MV-4-11 (cell line): ENCODE data around the gene CD101.

ENCODE experiments used
- DNase-seq: peaks from one replicate; lab custom pipeline; 2025; lab: John Stamatoyannopoulos, UW

CD101 gene

DNA sequence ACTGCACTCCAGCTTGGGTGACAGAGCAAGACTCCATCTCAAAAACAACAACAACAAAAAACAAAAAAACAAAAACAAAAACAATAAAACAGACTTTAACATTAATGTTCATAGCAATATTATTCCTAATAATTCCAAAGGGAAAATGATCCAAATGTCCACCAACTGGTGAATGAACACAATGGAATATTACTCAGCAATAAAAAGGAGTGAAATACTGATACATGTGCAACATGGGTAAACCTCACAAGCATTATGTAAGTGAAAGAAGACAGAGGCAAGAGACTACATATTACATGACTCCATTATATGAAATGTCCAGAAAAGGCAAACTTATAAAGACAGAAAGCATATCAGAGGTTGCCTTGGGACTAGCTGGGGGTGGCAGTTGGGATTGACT lies 52.5 kb downstream of the CD101 start:
- no peak for DNase-seq

GRCh38 chr1:117058810-117059209 lies 57.2 kb downstream of the CD101 start:
- no peak for DNase-seq

DNA sequence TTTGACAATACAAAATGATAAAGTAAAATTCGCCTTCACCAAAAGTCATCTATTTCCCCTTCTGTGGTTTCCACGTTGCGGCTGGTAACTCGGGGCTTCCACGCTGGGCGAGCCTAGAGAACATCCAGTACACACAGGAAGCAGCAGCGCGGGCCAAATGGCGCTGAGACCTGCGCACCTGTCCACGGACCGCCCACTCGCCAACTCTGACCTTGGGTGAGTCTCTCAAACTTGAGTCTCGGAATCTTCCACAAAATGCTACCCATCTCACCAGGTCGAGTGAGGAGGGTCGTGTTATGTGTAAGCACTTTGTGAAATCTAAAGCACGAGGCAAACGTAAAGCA lies 57.7 kb downstream of the CD101 start:
- DNase-seq, result peak; percentile 60

- DNase-seq, result peak; percentile 99
Observed at GRCh38 chr1:117059678-117060440, 58.3 kb downstream of the CD101 start, which contains the start of gene TTF2. Gene TTF2, plus strand, starts transcription at chr1:117060326. Its CDS starts 21 bp downstream, at chr1:117060347.

- DNase-seq, result peak; percentile 40
Observed at GRCh38 chr1:117060441-117061317, 59.1 kb downstream of the CD101 start.

GRCh38 chr1:117061986-117062415 lies 60.4 kb downstream of the CD101 start:
- DNase-seq, result peak; percentile 60

DNA sequence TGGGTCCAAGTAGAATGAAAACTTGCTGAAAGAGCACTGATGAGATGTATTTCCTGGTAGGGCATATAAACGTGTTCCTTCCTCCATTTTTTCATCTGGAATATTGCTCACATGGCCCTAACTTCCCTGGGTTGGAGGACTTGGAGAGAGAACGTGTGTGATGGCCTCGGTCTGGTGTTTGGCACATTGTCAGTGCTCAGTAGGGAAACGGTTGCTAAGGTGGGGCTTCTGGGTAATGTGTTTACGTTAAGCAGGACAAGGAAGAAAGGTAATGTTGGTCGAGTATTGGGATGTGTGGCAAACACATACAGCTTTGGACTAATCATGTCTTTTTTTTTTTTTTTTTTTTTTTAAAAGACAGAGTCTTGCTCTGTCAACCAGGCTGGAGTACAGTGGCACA lies 64.8 kb downstream of the CD101 start:
- no peak for DNase-seq

- peak; percentile 36 for DNase-seq
Observed at GRCh38 chr1:117067533-117068370, 66.2 kb downstream of the CD101 start.

DNA sequence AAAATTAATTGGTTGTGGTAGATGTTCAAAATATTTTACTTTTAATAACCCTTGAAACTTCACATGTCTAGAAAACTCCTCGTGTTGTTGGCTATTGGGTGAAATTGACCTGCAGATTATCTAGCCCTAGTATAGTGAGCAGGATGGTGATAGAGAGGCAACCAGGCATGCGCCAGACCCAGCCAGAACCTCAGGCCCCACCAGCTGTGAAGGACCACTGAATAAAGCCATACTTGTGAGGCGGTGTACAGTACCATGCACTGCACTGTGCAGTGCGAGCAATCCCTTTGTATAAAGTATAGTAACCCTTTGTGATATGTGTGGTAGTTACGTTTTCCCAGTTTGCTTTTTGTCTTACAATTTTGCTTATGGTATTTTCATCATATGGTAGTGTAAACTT lies 67.0 kb downstream of the CD101 start:
- no peak for DNase-seq

DNA sequence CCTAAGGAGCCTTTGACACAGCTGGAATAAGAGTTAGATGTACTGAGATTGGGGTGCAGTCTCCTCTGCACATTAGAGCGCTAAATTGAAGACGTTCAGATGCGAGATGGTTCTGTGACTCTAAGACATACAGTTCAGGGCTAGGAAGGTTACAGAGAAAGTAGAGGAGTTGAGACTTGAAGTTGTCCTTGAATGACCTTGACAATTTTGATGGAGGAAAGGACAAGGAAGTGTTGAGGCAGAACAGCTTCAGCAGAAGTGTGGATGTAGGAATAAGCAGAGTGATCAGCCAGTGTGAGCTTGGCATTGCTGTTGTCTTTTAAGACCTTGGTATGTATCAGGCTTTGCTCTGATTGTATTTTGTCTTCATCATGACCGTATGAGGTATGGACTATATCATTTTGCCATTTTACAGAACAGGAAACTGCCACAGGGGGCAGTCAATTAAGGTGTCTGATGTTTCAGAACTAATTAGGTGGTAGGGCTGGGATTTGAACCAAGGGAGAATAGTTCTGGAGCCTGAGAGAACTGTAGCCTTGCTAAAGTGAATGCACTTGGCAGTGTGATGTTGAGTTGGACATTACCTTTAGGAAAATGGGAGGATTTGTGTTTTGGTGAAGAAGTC lies 67.8 kb downstream of the CD101 start:
- DNase-seq, result no peak

DNA sequence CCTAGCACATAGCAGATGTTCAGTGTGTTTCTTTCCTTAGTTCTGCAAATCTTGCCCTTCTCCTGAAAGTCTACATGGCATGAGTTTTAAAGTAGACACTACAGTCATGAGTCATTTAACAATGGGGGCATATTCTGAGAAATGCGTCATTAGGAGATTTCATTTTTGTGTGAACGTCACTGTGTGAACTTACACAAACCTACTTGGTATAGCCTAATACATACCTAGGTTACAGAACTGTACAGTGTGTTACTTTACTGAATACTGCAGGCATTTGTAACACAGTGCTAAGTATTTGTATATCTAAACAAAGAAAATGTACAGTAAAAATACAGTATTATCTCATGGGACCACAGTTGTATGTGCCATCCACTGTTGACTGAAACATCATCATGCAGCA lies 68.6 kb downstream of the CD101 start:
- no peak for DNase-seq

DNA sequence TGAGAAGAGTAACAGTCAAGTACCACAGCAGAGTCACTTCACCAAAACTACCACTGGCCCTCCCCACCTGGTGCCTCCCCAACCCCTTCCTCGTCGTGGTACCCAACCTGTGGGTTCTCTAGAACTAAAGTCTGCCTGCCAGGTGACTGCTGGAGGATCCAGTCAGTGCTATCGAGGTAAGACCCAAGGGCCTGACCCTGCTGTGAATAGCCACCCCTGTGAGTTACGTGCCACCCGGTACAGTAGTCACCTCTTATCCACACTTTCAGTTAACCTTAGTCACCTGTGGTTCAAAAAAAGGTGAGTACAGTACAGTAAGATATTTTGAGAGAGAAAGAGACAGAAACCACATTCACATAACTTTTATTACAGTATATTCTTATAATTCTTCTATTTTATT lies 75.1 kb downstream of the CD101 start:
- DNase-seq, result no peak

GRCh38 chr1:117077267-117077666 lies 75.7 kb downstream of the CD101 start:
- peak; percentile 16 for DNase-seq

DNA sequence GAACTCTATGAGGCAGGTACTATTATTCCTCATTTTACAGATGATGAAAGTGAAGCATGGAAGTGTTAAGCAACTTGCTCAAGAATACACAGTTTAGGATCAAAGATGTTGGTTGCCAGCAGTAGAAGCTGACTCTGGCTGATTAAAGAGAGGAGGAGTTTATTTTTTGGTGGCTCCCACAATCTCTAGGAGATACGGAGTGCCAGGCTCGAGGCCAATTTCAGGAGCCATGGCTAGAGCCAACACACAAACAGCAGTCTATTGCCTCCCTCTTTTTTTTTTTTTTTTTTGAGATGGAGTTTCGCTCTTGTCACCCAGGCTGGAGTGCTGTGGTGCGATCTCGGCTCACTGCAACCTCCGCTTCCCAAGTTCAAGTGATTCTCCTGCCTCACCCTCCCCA lies 78.2 kb downstream of the CD101 start:
- no peak for DNase-seq

DNA sequence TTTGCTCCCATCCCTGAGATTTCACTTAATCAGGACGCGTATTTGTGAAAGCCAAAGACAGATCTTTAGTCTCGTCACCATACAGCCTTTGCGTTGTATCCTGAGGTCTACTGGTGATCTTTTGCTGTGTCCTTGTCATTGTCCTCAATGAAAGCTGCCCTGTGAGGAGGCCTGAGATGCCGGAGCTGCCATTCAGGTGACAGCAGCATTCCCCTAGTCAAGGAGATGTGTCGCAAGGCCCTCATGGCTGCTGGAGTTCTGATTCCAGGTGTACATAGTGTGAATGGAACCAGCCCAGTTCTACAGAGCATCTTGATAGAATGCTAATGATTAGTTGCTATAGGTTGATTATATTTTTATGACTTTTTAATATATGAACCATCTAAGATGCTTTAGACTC lies 82.7 kb downstream of the CD101 start:
- no peak for DNase-seq
